Breast epithelium (tissue), 3 donors: ENCODE results near the gene SPAG6.

Source experiments
- POLR2A ChIP-seq: fragments of 450-650 bp; IDR thresholded peaks from one replicate; pipeline ENCODE4 v1.6.1; 2016; ENCODE audit warnings: antibody characterized with exemption, mild to moderate bottlenecking, moderate library complexity
- TF ChIP-seq, protein P1 (sequence below), 3 donors: fragments of 450-650 bp; IDR thresholded peaks; one replicate each; pipeline ENCODE4 v1.5.1; 2016 to 2017; ENCODE audit warnings: antibody characterized with exemption in 3 of 3, mild to moderate bottlenecking in 3 of 3, moderate library complexity in 3 of 3

DNA sequence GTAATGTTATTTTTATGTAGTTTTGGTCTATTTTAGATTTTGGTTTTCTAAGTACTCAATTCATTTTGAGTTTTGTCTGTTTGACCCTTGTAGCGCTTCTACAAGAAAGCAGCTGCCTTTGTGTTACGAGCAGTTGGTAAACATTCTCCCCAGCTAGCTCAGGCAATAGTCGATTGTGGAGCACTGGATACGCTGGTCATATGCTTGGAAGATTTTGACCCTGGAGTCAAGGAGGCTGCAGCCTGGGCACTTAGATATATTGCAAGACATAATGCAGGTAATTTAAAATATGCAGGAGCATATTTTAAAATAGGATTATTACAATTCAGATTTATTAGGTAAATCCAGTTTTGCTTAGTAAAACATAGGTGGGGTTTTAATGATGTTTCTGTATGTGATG lies 23.1 kb downstream of the SPAG6 start:
- TF ChIP-seq, protein P1, sequence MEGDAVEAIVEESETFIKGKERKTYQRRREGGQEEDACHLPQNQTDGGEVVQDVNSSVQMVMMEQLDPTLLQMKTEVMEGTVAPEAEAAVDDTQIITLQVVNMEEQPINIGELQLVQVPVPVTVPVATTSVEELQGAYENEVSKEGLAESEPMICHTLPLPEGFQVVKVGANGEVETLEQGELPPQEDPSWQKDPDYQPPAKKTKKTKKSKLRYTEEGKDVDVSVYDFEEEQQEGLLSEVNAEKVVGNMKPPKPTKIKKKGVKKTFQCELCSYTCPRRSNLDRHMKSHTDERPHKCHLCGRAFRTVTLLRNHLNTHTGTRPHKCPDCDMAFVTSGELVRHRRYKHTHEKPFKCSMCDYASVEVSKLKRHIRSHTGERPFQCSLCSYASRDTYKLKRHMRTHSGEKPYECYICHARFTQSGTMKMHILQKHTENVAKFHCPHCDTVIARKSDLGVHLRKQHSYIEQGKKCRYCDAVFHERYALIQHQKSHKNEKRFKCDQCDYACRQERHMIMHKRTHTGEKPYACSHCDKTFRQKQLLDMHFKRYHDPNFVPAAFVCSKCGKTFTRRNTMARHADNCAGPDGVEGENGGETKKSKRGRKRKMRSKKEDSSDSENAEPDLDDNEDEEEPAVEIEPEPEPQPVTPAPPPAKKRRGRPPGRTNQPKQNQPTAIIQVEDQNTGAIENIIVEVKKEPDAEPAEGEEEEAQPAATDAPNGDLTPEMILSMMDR (IDR thresholded peaks at IDR 0.05), result no peak
- TF ChIP-seq POLR2A, result no peak
